K562 (cell line): Measurements from ENCODE around the gene MED12. TPM values are rescaled to one million over a fixed set of nuclear protein-coding genes. Genes with fewer than 3 reads are reported as not detected.

Source experiments
- ATAC-seq: fragments of 200-7000 bp; cut with Tn5 transposase; 3 replicates; pipeline ENCODE4 v1.9.1; 2020; ENCODE audit warnings: moderate library complexity
- BruUV-seq: library from RNA; stranded (reverse); fragments of 400-500 nt; replicated peaks from 2 replicates; lab custom pipeline; 2021; lab: Mats Ljungman, UMichigan
- CTCF ChIA-PET: fragments of 300-600 bp; formaldehyde crosslinking; extraction: SDS; loops from one replicate; lab custom pipeline; 2021; ENCODE audit warnings: low intra/inter-chr PET ratio; lab: Yijun Ruan, JAX
- POLR2A ChIA-PET: fragments of 300-600, 350-650 bp; sonication (Branson Sonifier 250); formaldehyde crosslinking; extraction: SDS; loops from one replicate; lab custom pipeline; 2021; ENCODE audit warnings: antibody characterized with exemption, inconsistent platforms; lab: Yijun Ruan, JAX
- DNase-seq, 4 experiments: peaks; one replicate each; pipeline versions ENCODE4 v3.0.0 to v3.0.0-alpha.2; 2011 to 2018; ENCODE audit warnings: low spot score in 3 of 4, mixed read lengths in 3 of 4; ENCODE audit errors: extremely low read depth in 1 of 4
- FAIRE-seq: peaks from 2 replicates; lab custom pipeline; 2011; peaks lifted over from hg19 to GRCh38; lab: Jason Lieb, UNC
- H2AFZ ChIP-seq: 2 replicates; pipeline ENCODE4 v1.6.0; 2011; ENCODE audit warnings: low read depth, low read length, control low read depth, inconsistent platforms
- H3K27ac ChIP-seq: fragments of 200-600 bp; 3 replicates; pipeline ENCODE4 v1.8.0; 2011; ENCODE audit warnings: low read depth, mild to moderate bottlenecking, control low read depth, inconsistent platforms, low read length, moderate library complexity, mixed read lengths; ENCODE audit errors: extremely low read depth
- H3K27me3 ChIP-seq, 2 experiments: fragments of 300-600 bp in 1 of 2; 2 replicates in 1 of 2; 3 replicates in 1 of 2; pipeline versions ENCODE4 v1.6.0 to v1.8.0; 2011; ENCODE audit warnings: inconsistent platforms in 2 of 2, low read length in 2 of 2, mild to moderate bottlenecking in 1 of 2, mixed read lengths in 1 of 2, moderate library complexity in 1 of 2; ENCODE audit not compliant: control insufficient read depth in 2 of 2, insufficient read depth in 2 of 2
- H3K36me3 ChIP-seq: fragments of 300-600 bp; 3 replicates; pipeline ENCODE4 v1.8.0; 2011; ENCODE audit warnings: mild to moderate bottlenecking, low read length, inconsistent platforms; ENCODE audit not compliant: control insufficient read depth, insufficient read depth
- H3K4me1 ChIP-seq, 2 experiments: fragments of 200-600 bp in 1 of 2; replicated peaks in 1 of 2; 2 replicates in 1 of 2; 3 replicates in 1 of 2; pipeline versions ENCODE4 v1.5.1 to v1.8.0; 2011; ENCODE audit warnings: inconsistent platforms in 2 of 2, low read length in 2 of 2, mild to moderate bottlenecking in 1 of 2, mixed read lengths in 1 of 2, moderate library complexity in 1 of 2; ENCODE audit not compliant: control insufficient read depth in 2 of 2, insufficient read depth in 2 of 2
- H3K4me2 ChIP-seq: 2 replicates; pipeline ENCODE4 v1.6.1; 2011; ENCODE audit warnings: low read length, control low read depth, inconsistent platforms, mixed read lengths; ENCODE audit not compliant: insufficient read depth
- H3K4me3 ChIP-seq: fragments of 200-600 bp; sonication (generic), shearing (Covaris generic); 2 replicates; pipeline ENCODE4 v1.5.1; 2016; ENCODE audit warnings: control low read depth, inconsistent platforms
- H3K79me2 ChIP-seq: fragments of 200-600 bp; 3 replicates; pipeline ENCODE4 v1.8.0; 2011; ENCODE audit warnings: low read length, inconsistent platforms; ENCODE audit not compliant: control insufficient read depth, insufficient read depth
- H3K9ac ChIP-seq, 2 experiments: 2 replicates each; pipeline versions ENCODE4 v1.6.0 to v1.6.1; 2011; ENCODE audit warnings: low read depth in 2 of 2, low read length in 2 of 2, control low read depth in 1 of 2, inconsistent platforms in 1 of 2, mild to moderate bottlenecking in 1 of 2, mixed read lengths in 1 of 2; ENCODE audit not compliant: insufficient read depth in 1 of 2
- H3K9me1 ChIP-seq: one replicate; pipeline ENCODE4 v1.6.0; 2011; ENCODE audit warnings: inconsistent platforms, mild to moderate bottlenecking, low read length, moderate library complexity; ENCODE audit not compliant: control insufficient read depth, insufficient read depth
- H3K9me3 ChIP-seq: replicated peaks from 2 replicates; pipeline ENCODE4 v1.5.1; 2011; ENCODE audit warnings: low read depth, low read length, inconsistent platforms; ENCODE audit not compliant: control insufficient read depth, insufficient read depth
- H4K20me1 ChIP-seq: replicated peaks from 2 replicates; pipeline ENCODE4 v1.6.1; 2011; ENCODE audit warnings: low read length, inconsistent platforms, mixed read lengths; ENCODE audit not compliant: control insufficient read depth, insufficient read depth
- EHMT2 ChIP-seq: fragments of 450-650 bp; IDR thresholded peaks from 2 replicates; pipeline ENCODE4 v1.6.1; 2018; ENCODE audit warnings: antibody characterized with exemption
- ETV1 ChIP-seq: fragments of 450-650 bp; conservative IDR thresholded peaks from 2 replicates; pipeline ENCODE4 v1.6.1; 2016; ENCODE audit warnings: missing genetic modification characterization, control low read depth, low read depth, missing compliant biosample characterization
- ZNF140 ChIP-seq: fragments of 250-450 bp; sonication (Bioruptor Pico); IDR thresholded peaks from 2 replicates; pipeline ENCODE4 v1.8.0; 2021; ENCODE audit warnings: moderate library complexity, mild to moderate bottlenecking, inconsistent platforms
- WGBS: fragments of 100-300 bp; shearing (Covaris generic); methylation state at CpG from one replicate; pipeline ENCODE4 v1.1.6; 2016; ENCODE audit warnings: low coverage, mixed read lengths; ENCODE audit not compliant: insufficient coverage; ENCODE audit errors: missing lambda C conversion rate; 5-methylcytosine and 5-hydroxymethylcytosine counted together
- in situ Hi-C: fragments of 300-500 bp; cut with MboI; formaldehyde crosslinking; loops from 4 replicates; pipeline ENCODE4 v1.15.0; 2018; ENCODE audit warnings: inconsistent platforms, mixed read lengths
- intact Hi-C: fragments of 100-400 bp; cut with micrococcal nuclease; formaldehyde crosslinking; loops from 2 replicates; pipeline ENCODE4 v1.14.2; 2022
- polyA plus RNA-seq, 8 experiments: library from polyadenylated mRNA; depleted of rRNA in 4 of 8; stranded (reverse) in 5 of 8; unstranded in 3 of 8; fragments of >200 nt; fragmentation: Nextera tagmentation in 2 of 8; fragmentation: Illumina TruSeq in 1 of 8; extraction: Ambion mirVana in 2 of 8; extraction: Trizol in 1 of 8; gene quantifications; 2 replicates each; pipeline versions ENCODE4 v1.2.1 to v1.2.3, GENCODE V29; 2011 to 2014; ENCODE audit warnings: inconsistent platforms in 1 of 8, missing spikeins in 1 of 8
- total RNA-seq, 7 experiments: library from RNA; depleted of rRNA in 6 of 7; stranded (reverse); fragments of >200 nt in 6 of 7; fragmentation: Illumina TruSeq in 2 of 7; extraction: Trizol in 2 of 7; gene quantifications; 2 replicates each; pipeline versions ENCODE4 v1.2.1 to v1.2.3, GENCODE V29; 2011 to 2021; ENCODE audit warnings: low replicate concordance in 1 of 7
- TF ChIP-seq, protein P1 (sequence below): sonication (generic); formaldehyde crosslinking; IDR thresholded peaks from 2 replicates; pipeline ENCODE4 v1.8.0; 2022; ENCODE audit warnings: mild to moderate bottlenecking, missing genetic modification reagents
- TF ChIP-seq, protein P2 (sequence below), 2 experiments: fragments of 450-650 bp; conservative IDR thresholded peaks; 2 replicates each; pipeline ENCODE4 v1.6.1; 2017; ENCODE audit warnings: mild to moderate bottlenecking in 2 of 2, moderate library complexity in 2 of 2
- TF ChIP-seq, protein P3 (sequence below): fragments of 450-650 bp; IDR thresholded peaks from 2 replicates; pipeline ENCODE4 v1.6.1; 2017; ENCODE audit warnings: antibody characterized with exemption, mild to moderate bottlenecking

Gene MED12
- total and polyA plus RNA-seq, 9 of the 15 experiments (the other 6 are each of a cell fraction or from before 2014, with no cell fraction given) = 1.6 to 49.7 (median 8.6) TPM

DNA sequence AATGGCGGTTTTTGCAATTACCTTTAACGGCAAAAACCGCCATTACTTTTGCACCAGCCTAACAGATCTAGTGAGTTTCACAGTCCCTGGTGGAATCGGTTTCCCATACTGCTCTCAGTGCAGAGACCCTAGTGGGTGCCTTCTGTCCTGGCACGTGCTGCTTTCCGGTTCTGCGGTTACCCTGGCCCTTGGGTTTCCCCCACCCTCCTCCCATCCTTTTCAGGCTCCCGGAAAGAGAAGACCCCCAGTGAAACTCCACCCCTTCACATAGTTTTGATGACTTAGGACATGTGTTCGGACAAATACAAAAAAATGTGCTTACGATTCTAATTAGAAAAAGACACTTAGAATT lies 63.1 kb downstream of the MED12 start:
- Histone ChIP-seq H3K27me3 (no peaks in the 10 kb centered on the region), H2AFZ (peak overlapping the region; percentile 72), H3K36me3 (no peaks in the 10 kb centered on the region; the same call in 2 of the 3 replicates), H3K4me1 (peaks cover 4 to 18% of the 10 kb centered on the region in 2 experiments; a peak in 3 of 5 replicates), H3K79me2 (no peaks in the 10 kb centered on the region), H4K20me1 (no peaks in the 10 kb centered on the region), H3K27ac (peak overlapping the region; percentile 97), H3K9me3 (no peaks in the 10 kb centered on the region), H3K9ac (peak overlapping the region; percentile 90 to 96; a peak in 3 of 4 replicates), H3K9me1 (no peaks in the 10 kb centered on the region), H3K4me3 (peak overlapping the region; percentile 36), H3K4me2 (peak overlapping the region; percentile 65)
- peak; percentile 35 for ATAC-seq
- intact Hi-C loops (loop anchor here (5.0 kb wide), 1 partner anchor 471 kb away; no protein-coding TSS in a partner anchor), in situ Hi-C loops (no loop called here)
- ChIA-PET CTCF (interaction anchor here (0.7 kb wide), 1 partner anchor 361 kb away, joined by 4 read pairs; no protein-coding TSS in a partner anchor), POLR2A (interaction anchor here (0.7 to 1.4 kb wide), 6 partner anchors 8 to 353 kb away, joined by 3 to 5 read pairs (median 5); partner anchors contain the start of gene SNX12)
- WGBS = 7% methylated on average over 9 of the region's 10 CpGs
- peak in 3 of 4 experiments; percentile 12 to 40 (median 29) for DNase-seq
- TSS peak; percentile 63 for BruUV-seq
- no peak for FAIRE-seq
- TF ChIP-seq, protein P1, sequence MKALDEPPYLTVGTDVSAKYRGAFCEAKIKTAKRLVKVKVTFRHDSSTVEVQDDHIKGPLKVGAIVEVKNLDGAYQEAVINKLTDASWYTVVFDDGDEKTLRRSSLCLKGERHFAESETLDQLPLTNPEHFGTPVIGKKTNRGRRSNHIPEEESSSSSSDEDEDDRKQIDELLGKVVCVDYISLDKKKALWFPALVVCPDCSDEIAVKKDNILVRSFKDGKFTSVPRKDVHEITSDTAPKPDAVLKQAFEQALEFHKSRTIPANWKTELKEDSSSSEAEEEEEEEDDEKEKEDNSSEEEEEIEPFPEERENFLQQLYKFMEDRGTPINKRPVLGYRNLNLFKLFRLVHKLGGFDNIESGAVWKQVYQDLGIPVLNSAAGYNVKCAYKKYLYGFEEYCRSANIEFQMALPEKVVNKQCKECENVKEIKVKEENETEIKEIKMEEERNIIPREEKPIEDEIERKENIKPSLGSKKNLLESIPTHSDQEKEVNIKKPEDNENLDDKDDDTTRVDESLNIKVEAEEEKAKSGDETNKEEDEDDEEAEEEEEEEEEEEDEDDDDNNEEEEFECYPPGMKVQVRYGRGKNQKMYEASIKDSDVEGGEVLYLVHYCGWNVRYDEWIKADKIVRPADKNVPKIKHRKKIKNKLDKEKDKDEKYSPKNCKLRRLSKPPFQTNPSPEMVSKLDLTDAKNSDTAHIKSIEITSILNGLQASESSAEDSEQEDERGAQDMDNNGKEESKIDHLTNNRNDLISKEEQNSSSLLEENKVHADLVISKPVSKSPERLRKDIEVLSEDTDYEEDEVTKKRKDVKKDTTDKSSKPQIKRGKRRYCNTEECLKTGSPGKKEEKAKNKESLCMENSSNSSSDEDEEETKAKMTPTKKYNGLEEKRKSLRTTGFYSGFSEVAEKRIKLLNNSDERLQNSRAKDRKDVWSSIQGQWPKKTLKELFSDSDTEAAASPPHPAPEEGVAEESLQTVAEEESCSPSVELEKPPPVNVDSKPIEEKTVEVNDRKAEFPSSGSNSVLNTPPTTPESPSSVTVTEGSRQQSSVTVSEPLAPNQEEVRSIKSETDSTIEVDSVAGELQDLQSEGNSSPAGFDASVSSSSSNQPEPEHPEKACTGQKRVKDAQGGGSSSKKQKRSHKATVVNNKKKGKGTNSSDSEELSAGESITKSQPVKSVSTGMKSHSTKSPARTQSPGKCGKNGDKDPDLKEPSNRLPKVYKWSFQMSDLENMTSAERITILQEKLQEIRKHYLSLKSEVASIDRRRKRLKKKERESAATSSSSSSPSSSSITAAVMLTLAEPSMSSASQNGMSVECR (CRISPR knock-in tag) = no peak
- TF ChIP-seq, protein P2, sequence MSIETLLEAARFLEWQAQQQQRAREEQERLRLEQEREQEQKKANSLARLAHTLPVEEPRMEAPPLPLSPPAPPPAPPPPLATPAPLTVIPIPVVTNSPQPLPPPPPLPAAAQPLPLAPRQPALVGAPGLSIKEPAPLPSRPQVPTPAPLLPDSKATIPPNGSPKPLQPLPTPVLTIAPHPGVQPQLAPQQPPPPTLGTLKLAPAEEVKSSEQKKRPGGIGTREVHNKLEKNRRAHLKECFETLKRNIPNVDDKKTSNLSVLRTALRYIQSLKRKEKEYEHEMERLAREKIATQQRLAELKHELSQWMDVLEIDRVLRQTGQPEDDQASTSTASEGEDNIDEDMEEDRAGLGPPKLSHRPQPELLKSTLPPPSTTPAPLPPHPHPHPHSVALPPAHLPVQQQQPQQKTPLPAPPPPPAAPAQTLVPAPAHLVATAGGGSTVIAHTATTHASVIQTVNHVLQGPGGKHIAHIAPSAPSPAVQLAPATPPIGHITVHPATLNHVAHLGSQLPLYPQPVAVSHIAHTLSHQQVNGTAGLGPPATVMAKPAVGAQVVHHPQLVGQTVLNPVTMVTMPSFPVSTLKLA (conservative IDR thresholded peaks at IDR 0.05) = peak in 1 of 2 experiments; percentile 55; a peak in 2 of 4 replicates
- TF ChIP-seq, protein P3, sequence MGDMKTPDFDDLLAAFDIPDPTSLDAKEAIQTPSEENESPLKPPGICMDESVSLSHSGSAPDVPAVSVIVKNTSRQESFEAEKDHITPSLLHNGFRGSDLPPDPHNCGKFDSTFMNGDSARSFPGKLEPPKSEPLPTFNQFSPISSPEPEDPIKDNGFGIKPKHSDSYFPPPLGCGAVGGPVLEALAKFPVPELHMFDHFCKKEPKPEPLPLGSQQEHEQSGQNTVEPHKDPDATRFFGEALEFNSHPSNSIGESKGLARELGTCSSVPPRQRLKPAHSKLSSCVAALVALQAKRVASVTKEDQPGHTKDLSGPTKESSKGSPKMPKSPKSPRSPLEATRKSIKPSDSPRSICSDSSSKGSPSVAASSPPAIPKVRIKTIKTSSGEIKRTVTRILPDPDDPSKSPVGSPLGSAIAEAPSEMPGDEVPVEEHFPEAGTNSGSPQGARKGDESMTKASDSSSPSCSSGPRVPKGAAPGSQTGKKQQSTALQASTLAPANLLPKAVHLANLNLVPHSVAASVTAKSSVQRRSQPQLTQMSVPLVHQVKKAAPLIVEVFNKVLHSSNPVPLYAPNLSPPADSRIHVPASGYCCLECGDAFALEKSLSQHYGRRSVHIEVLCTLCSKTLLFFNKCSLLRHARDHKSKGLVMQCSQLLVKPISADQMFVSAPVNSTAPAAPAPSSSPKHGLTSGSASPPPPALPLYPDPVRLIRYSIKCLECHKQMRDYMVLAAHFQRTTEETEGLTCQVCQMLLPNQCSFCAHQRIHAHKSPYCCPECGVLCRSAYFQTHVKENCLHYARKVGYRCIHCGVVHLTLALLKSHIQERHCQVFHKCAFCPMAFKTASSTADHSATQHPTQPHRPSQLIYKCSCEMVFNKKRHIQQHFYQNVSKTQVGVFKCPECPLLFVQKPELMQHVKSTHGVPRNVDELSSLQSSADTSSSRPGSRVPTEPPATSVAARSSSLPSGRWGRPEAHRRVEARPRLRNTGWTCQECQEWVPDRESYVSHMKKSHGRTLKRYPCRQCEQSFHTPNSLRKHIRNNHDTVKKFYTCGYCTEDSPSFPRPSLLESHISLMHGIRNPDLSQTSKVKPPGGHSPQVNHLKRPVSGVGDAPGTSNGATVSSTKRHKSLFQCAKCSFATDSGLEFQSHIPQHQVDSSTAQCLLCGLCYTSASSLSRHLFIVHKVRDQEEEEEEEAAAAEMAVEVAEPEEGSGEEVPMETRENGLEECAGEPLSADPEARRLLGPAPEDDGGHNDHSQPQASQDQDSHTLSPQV = peak; percentile 75; the same call in 1 of the 2 replicates
- TF ChIP-seq ETV1 (tag) (0 out of 2 replicates have a peak, but pooled peaks have one; percentile 3), EHMT2 (no peak), ZNF140 (CRISPR knock-in tag) (no peak)
